Ovary (tissue), 3 donors: ENCODE results near the gene MIX23.

Experiments used
- EP300 ChIP-seq: sonication (generic); formaldehyde crosslinking; IDR thresholded peaks from one replicate; pipeline ENCODE4 v1.6.1; 2017; ENCODE audit warnings: antibody characterized with exemption
- POLR2A ChIP-seq: fragments of 450-650 bp; IDR thresholded peaks from one replicate; pipeline ENCODE4 v1.6.1; 2017; ENCODE audit warnings: antibody characterized with exemption, mild to moderate bottlenecking, moderate library complexity
- TF ChIP-seq, protein P1 (sequence below), 3 donors: fragments of 450-650 bp in 2 of 3; fragments of 200-600 bp in 1 of 3; IDR thresholded peaks; one replicate each; pipeline versions ENCODE4 v1.5.1 to v1.8.0; 2016 to 2022; ENCODE audit warnings: antibody characterized with exemption in 3 of 3, mild to moderate bottlenecking in 1 of 3
- donor health status: DM: no; HTN: no; CAD: no.

DNA sequence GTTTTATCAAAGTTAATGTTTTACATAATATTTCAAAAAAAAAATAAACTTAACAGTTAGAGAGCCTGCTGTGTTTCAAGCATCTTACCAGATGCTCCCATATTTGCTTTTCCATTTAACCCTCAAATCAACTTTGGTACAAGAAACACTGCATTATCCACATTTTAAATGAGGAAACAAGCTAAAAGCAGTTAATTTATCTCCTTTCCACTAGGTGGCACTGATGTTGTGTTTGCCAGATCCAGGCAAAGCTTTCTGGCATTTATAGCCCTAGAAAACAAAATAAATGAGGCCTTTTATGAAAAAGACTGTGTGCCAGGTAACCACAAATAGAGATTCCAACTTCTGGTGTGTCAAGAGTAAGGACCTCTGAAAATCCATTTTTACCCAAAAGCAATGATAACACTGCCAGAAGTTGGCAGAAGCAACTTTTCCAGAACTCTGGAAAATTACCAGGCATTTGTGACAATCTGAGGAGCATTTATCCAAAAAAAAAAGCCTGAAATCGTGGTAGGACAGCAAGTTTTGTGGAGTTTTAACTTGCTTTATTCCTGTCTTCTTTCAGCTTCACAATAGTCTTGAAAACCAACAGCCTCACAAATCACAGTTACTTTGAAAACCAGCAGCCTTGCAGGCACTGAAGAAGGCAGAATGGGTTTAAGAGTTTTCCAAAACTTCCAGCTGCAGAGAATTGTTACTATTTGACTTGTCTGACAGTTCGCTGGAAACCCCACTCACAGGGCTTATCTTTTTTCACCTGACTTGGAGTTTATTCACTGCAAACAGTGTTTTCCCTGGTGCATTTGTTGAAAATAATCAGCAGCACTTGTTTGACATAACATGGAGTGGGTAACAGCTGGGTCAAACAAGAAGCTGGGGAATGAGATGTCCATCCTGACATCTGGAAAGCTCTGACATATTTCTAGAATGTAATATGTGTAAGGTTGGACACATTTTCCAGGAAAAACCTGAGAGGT, 10.1 kb upstream of the MIX23 start:
- TF ChIP-seq, protein P1, sequence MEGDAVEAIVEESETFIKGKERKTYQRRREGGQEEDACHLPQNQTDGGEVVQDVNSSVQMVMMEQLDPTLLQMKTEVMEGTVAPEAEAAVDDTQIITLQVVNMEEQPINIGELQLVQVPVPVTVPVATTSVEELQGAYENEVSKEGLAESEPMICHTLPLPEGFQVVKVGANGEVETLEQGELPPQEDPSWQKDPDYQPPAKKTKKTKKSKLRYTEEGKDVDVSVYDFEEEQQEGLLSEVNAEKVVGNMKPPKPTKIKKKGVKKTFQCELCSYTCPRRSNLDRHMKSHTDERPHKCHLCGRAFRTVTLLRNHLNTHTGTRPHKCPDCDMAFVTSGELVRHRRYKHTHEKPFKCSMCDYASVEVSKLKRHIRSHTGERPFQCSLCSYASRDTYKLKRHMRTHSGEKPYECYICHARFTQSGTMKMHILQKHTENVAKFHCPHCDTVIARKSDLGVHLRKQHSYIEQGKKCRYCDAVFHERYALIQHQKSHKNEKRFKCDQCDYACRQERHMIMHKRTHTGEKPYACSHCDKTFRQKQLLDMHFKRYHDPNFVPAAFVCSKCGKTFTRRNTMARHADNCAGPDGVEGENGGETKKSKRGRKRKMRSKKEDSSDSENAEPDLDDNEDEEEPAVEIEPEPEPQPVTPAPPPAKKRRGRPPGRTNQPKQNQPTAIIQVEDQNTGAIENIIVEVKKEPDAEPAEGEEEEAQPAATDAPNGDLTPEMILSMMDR (IDR thresholded peaks at IDR 0.05): peak; percentile 45 to 60 (median 51)
- TF ChIP-seq POLR2A: no peak
- TF ChIP-seq EP300: no peak
